CD4-positive, alpha-beta T cell treated with Interleukin-4 for 4 hours (primary cell): Measurements from ENCODE around the gene C2orf42.
"Not testable (repeated sequence)": the region's sequence is repeated elsewhere in the genome, so short reads cannot be mapped to it uniquely, and the experiment has no call there.

Experiments
- DNase-seq: peaks from one replicate; pipeline ENCODE4 v3.0.0-alpha.2; 2020

C2orf42 gene

DNA sequence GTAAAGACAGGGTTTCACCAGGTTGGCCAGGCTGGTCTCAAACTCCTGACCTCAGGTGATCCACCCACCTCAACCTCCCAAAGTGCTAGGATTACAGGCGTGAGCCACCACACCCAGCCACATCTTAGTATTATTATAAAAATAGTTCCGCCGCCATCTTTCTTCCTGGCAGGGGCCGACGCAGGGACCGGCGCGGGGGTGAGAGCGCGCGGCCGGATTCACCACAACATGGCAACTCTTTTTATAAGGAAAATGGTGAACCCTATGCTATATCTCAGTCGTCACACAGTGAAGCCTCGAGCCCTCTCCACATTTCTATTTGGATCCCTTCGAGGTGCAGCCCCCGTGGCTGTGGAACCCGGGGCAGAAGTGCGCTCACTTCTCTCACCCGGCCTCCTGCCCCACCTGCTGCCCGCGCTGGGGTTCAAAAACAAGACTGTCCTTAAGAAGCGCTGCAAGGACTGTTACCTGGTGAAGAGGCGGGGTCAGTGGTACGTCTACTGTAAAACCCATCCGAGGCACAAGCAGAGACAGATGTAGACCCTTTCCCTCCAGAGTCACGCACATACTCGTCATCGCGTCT, 88.4 kb downstream of the C2orf42 start:
- DNase-seq, result not testable (repeated sequence)

DNA sequence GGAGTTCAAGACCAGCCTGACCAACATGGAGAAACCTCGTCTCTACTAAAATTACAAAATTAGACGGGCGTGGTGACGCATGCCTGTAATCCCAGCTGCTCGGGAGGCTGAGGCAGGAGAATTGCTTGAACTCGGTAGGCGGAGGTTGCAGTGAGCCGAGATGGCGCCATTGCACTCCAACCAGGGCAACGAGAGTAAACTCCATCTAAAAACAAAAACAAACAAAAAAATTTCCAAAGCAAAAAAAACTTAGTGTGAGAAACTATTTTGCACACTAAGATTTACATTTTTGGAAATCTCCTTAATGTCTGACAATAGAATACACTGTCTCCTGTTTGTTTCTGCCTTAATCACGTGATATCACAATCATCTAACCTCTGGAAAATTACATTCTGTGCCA, 89.1 kb downstream of the C2orf42 start:
- DNase-seq, result not testable (repeated sequence)

DNA sequence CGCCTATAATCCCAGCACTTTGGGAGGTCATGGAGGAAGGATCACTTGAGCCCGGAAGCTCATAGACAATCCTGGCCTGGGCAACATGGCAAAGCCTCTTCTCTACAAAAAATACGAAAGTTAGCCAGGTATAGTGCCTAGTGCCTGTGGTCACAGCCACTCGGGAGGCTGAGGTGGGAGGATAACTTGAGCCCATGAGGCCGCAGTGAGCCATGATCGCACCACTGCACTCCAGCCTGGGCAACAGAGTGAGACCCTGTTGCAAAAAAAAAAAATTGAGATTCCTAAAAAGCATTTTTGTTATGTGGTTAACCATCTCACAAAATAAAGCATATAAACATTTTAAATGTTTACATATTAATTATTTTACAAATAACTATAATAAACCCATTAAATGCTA, 89.6 kb downstream of the C2orf42 start:
- no peak for DNase-seq
